Esophagus squamous epithelium (tissue), 4 donors: Measurements from ENCODE around the gene KDM5B.

ENCODE experiments used
- CTCF ChIP-seq, 6 experiments: fragments of 450-650 bp in 4 of 6; fragments of 200-600 bp in 2 of 6; sonication (generic) in 2 of 6; IDR thresholded peaks; one replicate each; pipeline ENCODE4 v1.5.1; 2016 to 2019; ENCODE audit warnings: antibody characterized with exemption in 6 of 6, mild to moderate bottlenecking in 4 of 6, moderate library complexity in 4 of 6
- POLR2A ChIP-seq, 4 donors: fragments of 450-650 bp; IDR thresholded peaks; one replicate each; pipeline ENCODE4 v1.6.1; 2017; ENCODE audit warnings: antibody characterized with exemption in 4 of 4, mild to moderate bottlenecking in 4 of 4, moderate library complexity in 3 of 4

GRCh38 chr1:202752774-202753173 lies 55.4 kb downstream of the KDM5B start:
- TF ChIP-seq CTCF (IDR thresholded peaks at IDR 0.05) (no peak), POLR2A (IDR thresholded peaks at IDR 0.05) (no peak)
